NCI-H510A treated with DMSO at 0.1 percent for 48 hours (cell line): Measurements from ENCODE around the gene RIMBP2.
A peak's percentile ranks its signal among the peaks of the same experiment; 100 is the strongest.

Experiments
- DNase-seq: peaks from one replicate; lab custom pipeline; 2025; lab: John Stamatoyannopoulos, UW

Gene RIMBP2

GRCh38 chr12:130683811-130684210, 32.3 kb downstream of the RIMBP2 start:
- no peak for DNase-seq

GRCh38 chr12:130683080-130683479, 33.0 kb downstream of the RIMBP2 start:
- no peak for DNase-seq

- DNase-seq = no peak
Observed at GRCh38 chr12:130680451-130680990, 35.6 kb downstream of the RIMBP2 start.

GRCh38 chr12:130677957-130678558, 38.0 kb downstream of the RIMBP2 start:
- DNase-seq = peak; percentile 26

GRCh38 chr12:130675791-130676190, 40.3 kb downstream of the RIMBP2 start:
- no peak for DNase-seq

GRCh38 chr12:130675121-130675520, 41.0 kb downstream of the RIMBP2 start:
- no peak for DNase-seq

GRCh38 chr12:130674676-130675075, 41.4 kb downstream of the RIMBP2 start:
- DNase-seq = no peak

- no peak for DNase-seq
Observed at GRCh38 chr12:130673036-130673705, 42.9 kb downstream of the RIMBP2 start.

GRCh38 chr12:130672089-130672820, 43.8 kb downstream of the RIMBP2 start:
- DNase-seq = no peak

- no peak for DNase-seq
Observed at GRCh38 chr12:130671556-130671955, 44.5 kb downstream of the RIMBP2 start.

GRCh38 chr12:130669797-130670196, 46.3 kb downstream of the RIMBP2 start:
- DNase-seq = no peak

GRCh38 chr12:130669205-130669557, 46.9 kb downstream of the RIMBP2 start:
- no peak for DNase-seq

GRCh38 chr12:130668286-130669204, 47.6 kb downstream of the RIMBP2 start:
- peak; percentile 54 for DNase-seq

GRCh38 chr12:130667421-130667960, 48.6 kb downstream of the RIMBP2 start:
- DNase-seq = no peak

GRCh38 chr12:130666645-130667044, 49.5 kb downstream of the RIMBP2 start:
- no peak for DNase-seq

GRCh38 chr12:130665753-130666152, 50.3 kb downstream of the RIMBP2 start:
- no peak for DNase-seq

- no peak for DNase-seq
Observed at GRCh38 chr12:130664772-130665171, 51.3 kb downstream of the RIMBP2 start.

GRCh38 chr12:130664252-130664651, 51.8 kb downstream of the RIMBP2 start:
- no peak for DNase-seq

- no peak for DNase-seq
Observed at GRCh38 chr12:130663514-130663913, 52.6 kb downstream of the RIMBP2 start.

- DNase-seq = no peak
Observed at GRCh38 chr12:130661486-130662255, 54.4 kb downstream of the RIMBP2 start.

- no peak for DNase-seq
Observed at GRCh38 chr12:130661059-130661458, 55.0 kb downstream of the RIMBP2 start.
